Measurements from ENCODE around the gene CIAO3. TPM values are rescaled to one million over a fixed set of nuclear protein-coding genes. Genes with fewer than 3 reads are reported as not detected.

The CIAO3 gene
- total and polyA plus RNA-seq, 10 of the 15 experiments (the other 5 are each of a cell fraction or from before 2014, with no cell fraction given), result 1.4 to 37.5 (median 30.8) TPM

DNA sequence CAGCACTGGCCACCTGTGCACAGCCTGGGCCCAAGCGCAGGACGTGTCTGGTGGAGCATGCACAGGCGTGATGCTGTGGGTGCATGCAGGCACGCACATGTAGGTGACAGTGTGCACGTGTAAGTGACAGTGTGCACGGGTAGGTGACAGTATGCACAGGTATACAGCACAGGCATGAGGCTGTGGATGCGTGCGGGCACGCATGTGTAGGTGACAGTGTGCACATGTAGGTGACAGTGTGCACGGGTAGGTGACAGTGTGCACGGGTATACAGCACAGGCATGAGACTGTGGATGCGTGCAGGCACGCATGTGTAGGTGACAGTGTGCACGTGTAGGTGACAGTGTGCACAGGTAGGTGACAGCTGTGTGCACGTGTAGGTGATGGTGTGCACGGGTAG is 39.5 kb upstream of the CIAO3 start:
- Histone ChIP-seq H3K4me1 (ENCODE audit: control insufficient read depth, insufficient read depth, low read length) (no peaks in the 10 kb centered on the region), H3K9ac (ENCODE audit: control insufficient read depth, insufficient read depth, low read length) (no peak overlapping the region), H3K4me2 (ENCODE audit: control insufficient read depth, insufficient read depth) (no peak overlapping the region), H3K27me3 (replicated peaks in 1 of 2; ENCODE audit: control insufficient read depth in 2 of 2, insufficient read depth in 2 of 2, low read length in 1 of 2) (no peaks in the 10 kb centered on the region), H3K27ac (ENCODE audit: control insufficient read depth, insufficient read depth) (no peak overlapping the region), H3K9me3 (replicated peaks; ENCODE audit: control insufficient read depth, insufficient read depth, low read length) (no peaks in the 10 kb centered on the region), H3K4me3 (no peak overlapping the region), H3K79me2 (ENCODE audit: control insufficient read depth, insufficient read depth, low read length) (no peaks in the 10 kb centered on the region), H4K20me1 (ENCODE audit: control insufficient read depth, insufficient read depth) (no peaks in the 10 kb centered on the region), H3K36me3 (ENCODE audit: control insufficient read depth in 2 of 2, insufficient read depth in 2 of 2, low read length in 1 of 2) (peaks cover 0 to 1% of the 10 kb centered on the region in 2 experiments; a peak in 2 of 4 replicates), H2AFZ (ENCODE audit: control insufficient read depth, low read depth, low read length) (no peak overlapping the region)
- in situ Hi-C loops (cut with MboI), result no loop called here
- no TSS peak for BruUV-seq (replicated peaks)
- FAIRE-seq (no peak), ATAC-seq (no peak), DNase-seq (ENCODE audit: low read depth, low spot score) (no peak)
- ChIA-PET CTCF (interaction anchor here (1.1 kb wide), 1 partner anchor 68 kb away, joined by 4 read pairs; no protein-coding TSS in a partner anchor), POLR2A (no interaction called here), RAD21 (ENCODE audit: unreplicated experiment) (no interaction called here), SMC1A (ENCODE audit: uncharacterized antibody, unreplicated experiment) (no interaction called here)
- TF ChIP-seq SP1 (IDR thresholded peaks at IDR 0.05; ENCODE audit: low read depth, low read length) (no peak), HDAC2 (IDR thresholded peaks at IDR 0.05) (no peak), SUZ12 (IDR thresholded peaks at IDR 0.05; ENCODE audit: unreplicated experiment) (no peak), MTA2 (IDR thresholded peaks at IDR 0.05; ENCODE audit: low read depth) (no peak), RFX5 (IDR thresholded peaks at IDR 0.05; ENCODE audit: low read depth, low read length) (no peak)
- TF ChIP-seq, protein P1, sequence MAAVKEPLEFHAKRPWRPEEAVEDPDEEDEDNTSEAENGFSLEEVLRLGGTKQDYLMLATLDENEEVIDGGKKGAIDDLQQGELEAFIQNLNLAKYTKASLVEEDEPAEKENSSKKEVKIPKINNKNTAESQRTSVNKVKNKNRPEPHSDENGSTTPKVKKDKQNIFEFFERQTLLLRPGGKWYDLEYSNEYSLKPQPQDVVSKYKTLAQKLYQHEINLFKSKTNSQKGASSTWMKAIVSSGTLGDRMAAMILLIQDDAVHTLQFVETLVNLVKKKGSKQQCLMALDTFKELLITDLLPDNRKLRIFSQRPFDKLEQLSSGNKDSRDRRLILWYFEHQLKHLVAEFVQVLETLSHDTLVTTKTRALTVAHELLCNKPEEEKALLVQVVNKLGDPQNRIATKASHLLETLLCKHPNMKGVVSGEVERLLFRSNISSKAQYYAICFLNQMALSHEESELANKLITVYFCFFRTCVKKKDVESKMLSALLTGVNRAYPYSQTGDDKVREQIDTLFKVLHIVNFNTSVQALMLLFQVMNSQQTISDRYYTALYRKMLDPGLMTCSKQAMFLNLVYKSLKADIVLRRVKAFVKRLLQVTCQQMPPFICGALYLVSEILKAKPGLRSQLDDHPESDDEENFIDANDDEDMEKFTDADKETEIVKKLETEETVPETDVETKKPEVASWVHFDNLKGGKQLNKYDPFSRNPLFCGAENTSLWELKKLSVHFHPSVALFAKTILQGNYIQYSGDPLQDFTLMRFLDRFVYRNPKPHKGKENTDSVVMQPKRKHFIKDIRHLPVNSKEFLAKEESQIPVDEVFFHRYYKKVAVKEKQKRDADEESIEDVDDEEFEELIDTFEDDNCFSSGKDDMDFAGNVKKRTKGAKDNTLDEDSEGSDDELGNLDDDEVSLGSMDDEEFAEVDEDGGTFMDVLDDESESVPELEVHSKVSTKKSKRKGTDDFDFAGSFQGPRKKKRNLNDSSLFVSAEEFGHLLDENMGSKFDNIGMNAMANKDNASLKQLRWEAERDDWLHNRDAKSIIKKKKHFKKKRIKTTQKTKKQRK (IDR thresholded peaks at IDR 0.05; ENCODE audit: low read depth, low read length), result no peak
- TF ChIP-seq, protein P2, sequence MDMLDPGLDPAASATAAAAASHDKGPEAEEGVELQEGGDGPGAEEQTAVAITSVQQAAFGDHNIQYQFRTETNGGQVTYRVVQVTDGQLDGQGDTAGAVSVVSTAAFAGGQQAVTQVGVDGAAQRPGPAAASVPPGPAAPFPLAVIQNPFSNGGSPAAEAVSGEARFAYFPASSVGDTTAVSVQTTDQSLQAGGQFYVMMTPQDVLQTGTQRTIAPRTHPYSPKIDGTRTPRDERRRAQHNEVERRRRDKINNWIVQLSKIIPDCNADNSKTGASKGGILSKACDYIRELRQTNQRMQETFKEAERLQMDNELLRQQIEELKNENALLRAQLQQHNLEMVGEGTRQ (IDR thresholded peaks at IDR 0.05; ENCODE audit: borderline replicate concordance, low read depth, low read length), result no peak
- TF ChIP-seq, protein P3, sequence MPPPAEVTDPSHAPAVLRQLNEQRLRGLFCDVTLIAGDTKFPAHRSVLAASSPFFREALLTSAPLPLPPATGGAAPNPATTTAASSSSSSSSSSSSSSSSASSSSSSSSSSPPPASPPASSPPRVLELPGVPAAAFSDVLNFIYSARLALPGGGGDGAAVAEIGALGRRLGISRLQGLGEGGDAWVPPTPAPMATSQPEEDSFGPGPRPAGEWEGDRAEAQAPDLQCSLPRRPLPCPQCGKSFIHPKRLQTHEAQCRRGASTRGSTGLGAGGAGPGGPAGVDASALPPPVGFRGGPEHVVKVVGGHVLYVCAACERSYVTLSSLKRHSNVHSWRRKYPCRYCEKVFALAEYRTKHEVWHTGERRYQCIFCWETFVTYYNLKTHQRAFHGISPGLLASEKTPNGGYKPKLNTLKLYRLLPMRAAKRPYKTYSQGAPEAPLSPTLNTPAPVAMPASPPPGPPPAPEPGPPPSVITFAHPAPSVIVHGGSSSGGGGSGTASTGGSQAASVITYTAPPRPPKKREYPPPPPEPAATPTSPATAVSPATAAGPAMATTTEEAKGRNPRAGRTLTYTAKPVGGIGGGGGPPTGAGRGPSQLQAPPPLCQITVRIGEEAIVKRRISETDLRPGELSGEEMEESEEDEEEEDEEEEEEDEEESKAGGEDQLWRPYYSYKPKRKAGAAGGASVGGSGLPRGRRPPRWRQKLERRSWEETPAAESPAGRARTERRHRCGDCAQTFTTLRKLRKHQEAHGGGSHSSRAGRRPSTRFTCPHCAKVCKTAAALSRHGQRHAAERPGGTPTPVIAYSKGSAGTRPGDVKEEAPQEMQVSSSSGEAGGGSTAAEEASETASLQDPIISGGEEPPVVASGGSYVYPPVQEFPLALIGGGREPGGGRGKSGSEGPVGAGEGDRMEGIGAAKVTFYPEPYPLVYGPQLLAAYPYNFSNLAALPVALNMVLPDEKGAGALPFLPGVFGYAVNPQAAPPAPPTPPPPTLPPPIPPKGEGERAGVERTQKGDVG (CRISPR knock-in tag; IDR thresholded peaks at IDR 0.05), result no peak
- 57% methylated on average over 16 of the region's 16 CpGs for WGBS (ENCODE audit: insufficient coverage, insufficient replicate concordance, low lambda C conversion rate, missing lambda C conversion rate)
- intact Hi-C loops (cut with micrococcal nuclease; ENCODE audit: unreplicated experiment), result no loop called here

Measured in GM12878 (cell line).